ENCODE measurements around the gene SLC18A2.

DNA sequence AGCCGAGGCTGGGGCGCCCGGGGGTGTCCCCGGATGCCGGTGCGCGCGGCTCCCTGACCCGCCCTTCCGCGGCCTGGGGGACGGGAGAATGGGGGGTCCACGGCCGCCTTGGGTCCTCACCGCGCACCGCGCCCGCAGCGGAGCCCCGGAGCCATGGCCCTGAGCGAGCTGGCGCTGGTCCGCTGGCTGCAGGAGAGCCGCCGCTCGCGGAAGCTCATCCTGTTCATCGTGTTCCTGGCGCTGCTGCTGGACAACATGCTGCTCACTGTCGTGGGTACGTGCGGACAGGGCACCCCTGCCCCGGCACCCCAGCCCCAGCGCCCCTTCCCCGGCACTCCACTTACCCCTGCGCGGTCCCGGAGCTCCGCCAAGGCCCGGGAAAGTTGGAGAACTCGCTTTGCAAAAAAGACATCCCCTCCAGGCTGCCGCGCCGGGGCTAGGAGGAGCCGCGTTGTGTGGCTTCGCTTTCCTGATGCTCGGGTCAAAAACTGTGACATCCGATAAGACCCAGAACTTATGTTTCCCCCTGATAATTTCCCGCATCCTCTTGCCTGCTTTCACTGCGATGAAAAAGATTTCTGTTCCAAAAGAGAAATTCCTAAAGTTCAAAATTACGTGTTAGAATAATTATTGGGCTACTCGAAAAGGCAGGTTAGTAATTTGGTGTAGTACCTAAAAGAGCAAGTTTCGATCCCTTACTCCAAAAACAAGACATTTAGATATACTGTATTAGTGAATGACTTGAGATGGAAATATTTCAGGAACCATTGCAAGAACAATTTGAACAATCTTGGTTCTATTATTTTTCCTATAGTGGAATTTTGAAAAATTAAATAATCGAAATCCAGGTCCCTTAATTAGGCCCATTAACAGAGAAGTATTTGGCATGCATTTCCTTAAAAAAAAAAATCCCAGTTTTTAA lies 888 bp downstream of the SLC18A2 start:
- TF ChIP-seq, protein P1, sequence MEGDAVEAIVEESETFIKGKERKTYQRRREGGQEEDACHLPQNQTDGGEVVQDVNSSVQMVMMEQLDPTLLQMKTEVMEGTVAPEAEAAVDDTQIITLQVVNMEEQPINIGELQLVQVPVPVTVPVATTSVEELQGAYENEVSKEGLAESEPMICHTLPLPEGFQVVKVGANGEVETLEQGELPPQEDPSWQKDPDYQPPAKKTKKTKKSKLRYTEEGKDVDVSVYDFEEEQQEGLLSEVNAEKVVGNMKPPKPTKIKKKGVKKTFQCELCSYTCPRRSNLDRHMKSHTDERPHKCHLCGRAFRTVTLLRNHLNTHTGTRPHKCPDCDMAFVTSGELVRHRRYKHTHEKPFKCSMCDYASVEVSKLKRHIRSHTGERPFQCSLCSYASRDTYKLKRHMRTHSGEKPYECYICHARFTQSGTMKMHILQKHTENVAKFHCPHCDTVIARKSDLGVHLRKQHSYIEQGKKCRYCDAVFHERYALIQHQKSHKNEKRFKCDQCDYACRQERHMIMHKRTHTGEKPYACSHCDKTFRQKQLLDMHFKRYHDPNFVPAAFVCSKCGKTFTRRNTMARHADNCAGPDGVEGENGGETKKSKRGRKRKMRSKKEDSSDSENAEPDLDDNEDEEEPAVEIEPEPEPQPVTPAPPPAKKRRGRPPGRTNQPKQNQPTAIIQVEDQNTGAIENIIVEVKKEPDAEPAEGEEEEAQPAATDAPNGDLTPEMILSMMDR (IDR thresholded peaks at IDR 0.05), result no peak
- TF ChIP-seq POLR2AphosphoS5 (IDR thresholded peaks at IDR 0.05), result no peak
- TF ChIP-seq POLR2A (IDR thresholded peaks at IDR 0.05), result no peak
- no peak for TF ChIP-seq EP300 (IDR thresholded peaks at IDR 0.05)

Measured in sigmoid colon (tissue), 4 donors.